DMS153 treated with DMSO at 0.1 percent for 48 hours (cell line): ENCODE results near the gene CT45A9.
"Not testable (repeated sequence)": the region's sequence is repeated elsewhere in the genome, so short reads cannot be mapped to it uniquely, and the experiment has no call there.

Experiments used
- DNase-seq: peaks from one replicate; lab custom pipeline; 2025; ENCODE audit not compliant: unreplicated experiment; lab: John Stamatoyannopoulos, UW

CT45A9 gene

GRCh38 chrX:135871712-135872111 is at the start of gene CT45A9:
Gene CT45A9 (minus strand): TSS chrX:135871812. CDS start chrX:135868061, 3,751 bp downstream.
- not testable (repeated sequence) for DNase-seq

GRCh38 chrX:135920516-135920915 is 48.9 kb upstream of the CT45A9 start:
- DNase-seq, result not testable (repeated sequence)

GRCh38 chrX:135914404-135914803 is 42.8 kb upstream of the CT45A9 start:
- DNase-seq, result no peak

- DNase-seq, result no peak
Measured at GRCh38 chrX:135910251-135910650, 38.6 kb upstream of the CT45A9 start.

- DNase-seq, result no peak
Measured at GRCh38 chrX:135893294-135893817, 21.7 kb upstream of the CT45A9 start, which contains the start of the genes CT45A10 and SAGE1. Gene CT45A10 (minus strand): TSS chrX:135893444. CDS start chrX:135885344, 8,100 bp downstream. Gene SAGE1 (plus strand): TSS chrX:135893716. CDS start chrX:135896243, 2,527 bp downstream.

- no peak for DNase-seq
Measured at GRCh38 chrX:135892781-135893180, 21.2 kb upstream of the CT45A9 start.

GRCh38 chrX:135890087-135890585 is 18.5 kb upstream of the CT45A9 start:
- no peak for DNase-seq

GRCh38 chrX:135888976-135889375 is 17.4 kb upstream of the CT45A9 start:
- DNase-seq, result not testable (repeated sequence)

GRCh38 chrX:135888230-135888629 is 16.6 kb upstream of the CT45A9 start:
- not testable (repeated sequence) for DNase-seq

GRCh38 chrX:135882741-135883140 is 11.1 kb upstream of the CT45A9 start:
- not testable (repeated sequence) for DNase-seq

GRCh38 chrX:135854438-135854837 is 17.2 kb downstream of the CT45A9 start, which contains the start of gene CT45A8:
Gene CT45A8 (minus strand): TSS chrX:135854538. CDS start chrX:135850783, 3,755 bp downstream.
- not testable (repeated sequence) for DNase-seq

- DNase-seq, result not testable (repeated sequence)
Measured at GRCh38 chrX:135837180-135837579, 34.4 kb downstream of the CT45A9 start, which contains the start of gene CT45A7. Gene CT45A7 (minus strand): TSS chrX:135837280. CDS start chrX:135833533, 3,747 bp downstream.

GRCh38 chrX:135819912-135820311 is 51.7 kb downstream of the CT45A9 start, which contains the start of gene CT45A2:
Gene CT45A2 (minus strand): TSS chrX:135820012. CDS start chrX:135816265, 3,747 bp downstream.
- not testable (repeated sequence) for DNase-seq
